SK-MEL-5 (cell line): ENCODE data around the gene ZG16. TPM values are rescaled to one million over a fixed set of nuclear protein-coding genes. Genes with fewer than 3 reads are reported as not detected.
"Not testable (repeated sequence)": the region's sequence is repeated elsewhere in the genome, so short reads cannot be mapped to it uniquely, and the experiment has no call there.

ENCODE experiments used
- DNase-seq: peaks from one replicate; pipeline ENCODE4 v3.0.0-alpha.2; 2016; ENCODE audit warnings: low read depth, low spot score
- in situ Hi-C: cut with HindIII; loops from 2 replicates; pipeline ENCODE4 v1.10.0; 2016; ENCODE audit warnings: low sequenced_read_pairs, high pct_unique_total_duplicates, low pct_unique_long_range_greater_than_20kb
- polyA plus RNA-seq, 2 experiments: library from polyadenylated mRNA; depleted of rRNA; stranded (reverse); fragments of >200 nt; gene quantifications; 2 replicates each; pipeline ENCODE4 v1.2.3, GENCODE V29; 2015
- total RNA-seq: library from RNA; depleted of rRNA; stranded (reverse); fragments of >200 nt; shearing (Covaris generic); gene quantifications from 2 replicates; pipeline ENCODE4 v1.2.3, GENCODE V29; 2014; rRNA removed

ZG16 gene, protein sequence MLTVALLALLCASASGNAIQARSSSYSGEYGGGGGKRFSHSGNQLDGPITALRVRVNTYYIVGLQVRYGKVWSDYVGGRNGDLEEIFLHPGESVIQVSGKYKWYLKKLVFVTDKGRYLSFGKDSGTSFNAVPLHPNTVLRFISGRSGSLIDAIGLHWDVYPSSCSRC
- not detected in 2 replicates for total RNA-seq
- not detected in 2 replicates for polyA plus RNA-seq (2015; cell fraction: cytosol; rRNA removed)
- not detected in 2 replicates for polyA plus RNA-seq (2015; cell fraction: nucleus; rRNA removed)

DNA sequence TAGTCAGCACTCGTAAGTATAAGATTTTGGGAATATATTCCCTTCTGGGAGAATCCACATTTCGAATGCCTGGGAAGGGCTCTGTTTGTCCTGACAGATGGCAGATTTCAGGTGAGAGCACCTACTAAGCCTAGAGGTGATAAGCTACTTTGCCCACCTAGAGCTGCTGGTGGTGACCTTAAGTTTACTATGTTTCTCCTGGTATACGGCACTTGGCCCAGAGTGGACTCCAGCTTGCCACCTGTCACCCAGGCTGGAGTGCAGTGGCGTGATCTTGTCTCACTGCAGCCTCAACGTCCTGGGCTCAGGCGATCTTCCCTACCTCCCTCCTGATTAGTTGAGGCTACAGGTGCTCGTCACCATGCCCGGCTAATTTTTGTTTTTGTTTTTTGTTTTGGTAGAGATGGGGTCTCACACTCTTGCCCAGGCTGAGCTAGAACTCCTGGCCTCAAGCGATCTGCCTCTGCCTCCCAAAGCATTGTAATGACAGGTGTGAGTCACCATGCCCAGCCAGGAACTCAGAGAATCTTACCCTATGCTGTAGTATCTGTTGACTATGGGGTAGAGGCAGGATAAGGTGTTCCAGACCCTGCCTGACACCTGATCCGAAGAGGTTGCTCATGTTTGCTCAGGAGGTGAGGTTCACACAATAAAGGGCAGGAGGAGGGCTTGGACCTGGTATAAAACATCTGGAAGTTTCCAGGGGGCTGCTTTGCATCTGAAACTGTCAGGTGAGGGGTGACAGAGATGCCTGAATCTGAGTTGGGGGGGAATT is at the start of gene ZG16:
Gene ZG16 (plus strand): TSS at position 681 of the 775 bp plus-strand sequence. CDS start 1,011 bp downstream, outside the sequence.
- DNase-seq, result no peak
- in situ Hi-C loops, result no loop called here

- peak; percentile 85 for DNase-seq
- in situ Hi-C loops, result no loop called here
These were observed 48.9 kb upstream of the ZG16 start for GRCh38 chr16:29729116-29729521.

- in situ Hi-C loops, result no loop called here
- DNase-seq, result no peak
These were observed 47.4 kb upstream of the ZG16 start for GRCh38 chr16:29730649-29731048.

- in situ Hi-C loops, DNase-seq: not testable (repeated sequence)
These were observed 46.1 kb upstream of the ZG16 start for GRCh38 chr16:29731768-29732601.

GRCh38 chr16:29734786-29735185 is 43.3 kb upstream of the ZG16 start:
- in situ Hi-C loops, result no loop called here
- no peak for DNase-seq

GRCh38 chr16:29736112-29736511 is 41.9 kb upstream of the ZG16 start:
- in situ Hi-C loops, result no loop called here
- peak; percentile 12 for DNase-seq

- DNase-seq, result no peak
- in situ Hi-C loops, result no loop called here
These were observed 41.3 kb upstream of the ZG16 start for GRCh38 chr16:29736764-29737163.

DNA sequence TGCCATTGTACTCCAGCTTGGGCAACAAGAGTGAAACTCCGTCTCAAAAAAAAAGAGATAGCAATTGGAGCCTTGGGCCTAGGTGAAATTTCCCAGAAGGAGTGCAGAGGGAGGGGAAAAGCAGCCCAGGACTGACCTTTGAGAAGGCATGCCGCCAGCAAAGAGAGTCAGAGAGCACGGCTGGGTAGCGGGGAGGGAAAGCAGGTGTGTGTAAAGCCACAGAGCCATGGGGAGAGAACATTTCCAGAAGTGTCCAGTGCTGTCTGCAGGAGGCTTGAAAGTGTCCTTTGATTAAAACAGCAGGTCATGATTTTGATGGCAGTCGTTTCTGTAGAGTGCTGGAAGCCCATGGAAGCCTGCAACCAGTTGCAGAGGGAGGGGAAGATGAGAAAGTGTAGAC is 40.3 kb upstream of the ZG16 start:
- no peak for DNase-seq
- in situ Hi-C loops, result no loop called here

DNA sequence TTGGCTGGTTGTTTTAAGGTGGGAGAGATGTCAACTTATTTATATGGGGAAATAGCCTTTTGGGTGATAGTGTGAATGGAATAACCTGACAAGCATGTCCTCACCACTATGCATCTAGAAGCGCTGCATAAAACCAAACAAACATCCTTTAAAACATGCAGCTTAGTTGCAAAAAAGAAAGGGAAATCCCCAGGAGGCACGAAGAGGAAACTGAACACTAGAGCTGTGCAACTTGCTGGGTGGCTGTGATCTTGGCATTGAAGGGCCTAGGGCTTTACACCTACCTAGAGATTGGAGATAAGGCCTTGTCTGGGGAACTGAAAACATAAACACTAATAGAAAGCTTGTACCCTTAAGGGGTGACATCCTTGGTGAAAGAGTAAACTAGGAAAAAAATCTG is 39.5 kb upstream of the ZG16 start:
- in situ Hi-C loops, result no loop called here
- DNase-seq, result no peak

DNA sequence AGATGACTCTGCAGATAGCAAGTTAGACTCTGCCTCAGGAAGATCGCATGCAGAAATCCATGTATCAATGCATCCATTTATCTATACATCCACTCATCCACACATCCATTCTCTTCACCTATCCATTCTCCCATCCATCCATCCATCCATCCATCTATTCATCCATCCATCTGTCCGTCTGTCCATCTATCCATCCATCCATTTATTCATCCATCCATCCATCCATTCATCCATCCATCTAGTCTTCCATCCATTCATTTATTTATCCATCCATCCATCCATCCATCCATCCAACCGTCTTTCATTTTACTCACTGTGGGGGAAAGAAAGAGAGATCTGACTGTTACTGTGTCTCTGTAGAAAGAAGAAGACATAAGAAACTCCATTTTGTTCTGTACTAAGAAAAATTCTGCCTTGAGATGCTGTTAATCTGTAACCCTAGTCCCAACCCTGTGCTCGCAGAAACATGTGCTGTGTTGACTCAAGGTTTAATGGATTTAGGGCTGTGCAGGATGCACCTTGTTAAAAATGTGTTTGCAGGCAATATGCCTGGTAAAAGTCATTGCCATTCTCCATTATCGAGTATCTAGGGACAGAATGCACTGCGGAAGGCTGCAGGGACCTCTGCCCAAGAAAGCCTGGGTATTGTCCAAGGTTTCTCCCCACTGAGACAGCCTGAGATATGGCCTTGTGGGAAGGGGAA is 38.0 kb upstream of the ZG16 start:
- in situ Hi-C loops, DNase-seq: not testable (repeated sequence)

DNA sequence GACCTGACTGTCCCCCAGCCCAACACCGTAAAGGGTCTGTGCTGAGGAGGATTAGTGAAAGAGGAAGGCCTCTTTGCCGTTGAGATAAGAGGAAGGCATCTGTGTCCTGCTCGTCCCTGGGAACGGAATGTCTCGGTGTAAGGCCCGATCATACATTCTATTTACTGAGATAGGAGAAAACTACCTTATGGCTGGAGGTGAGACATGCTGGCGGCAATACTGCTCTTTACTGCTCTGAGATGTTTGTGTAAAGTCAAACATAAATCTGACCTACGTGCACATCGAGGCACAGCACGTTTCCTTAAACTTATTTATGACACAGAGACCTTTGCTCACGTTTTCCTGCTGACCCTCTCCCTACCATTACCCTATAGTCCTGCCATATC is 37.4 kb upstream of the ZG16 start:
- DNase-seq, in situ Hi-C loops: not testable (repeated sequence)

GRCh38 chr16:29742683-29743275 is 35.3 kb upstream of the ZG16 start:
- no peak for DNase-seq
- in situ Hi-C loops, result no loop called here

GRCh38 chr16:29743475-29743826 is 34.6 kb upstream of the ZG16 start:
- in situ Hi-C loops, result no loop called here

GRCh38 chr16:29743827-29744531 is 34.1 kb upstream of the ZG16 start:
- in situ Hi-C loops, result no loop called here
- no peak for DNase-seq

More at GRCh38 chr16:29743475-29743826, 34.6 kb upstream of the ZG16 start:
- no peak for DNase-seq

GRCh38 chr16:29744541-29745101 is 33.4 kb upstream of the ZG16 start:
- DNase-seq, result no peak
- in situ Hi-C loops, result no loop called here

DNA sequence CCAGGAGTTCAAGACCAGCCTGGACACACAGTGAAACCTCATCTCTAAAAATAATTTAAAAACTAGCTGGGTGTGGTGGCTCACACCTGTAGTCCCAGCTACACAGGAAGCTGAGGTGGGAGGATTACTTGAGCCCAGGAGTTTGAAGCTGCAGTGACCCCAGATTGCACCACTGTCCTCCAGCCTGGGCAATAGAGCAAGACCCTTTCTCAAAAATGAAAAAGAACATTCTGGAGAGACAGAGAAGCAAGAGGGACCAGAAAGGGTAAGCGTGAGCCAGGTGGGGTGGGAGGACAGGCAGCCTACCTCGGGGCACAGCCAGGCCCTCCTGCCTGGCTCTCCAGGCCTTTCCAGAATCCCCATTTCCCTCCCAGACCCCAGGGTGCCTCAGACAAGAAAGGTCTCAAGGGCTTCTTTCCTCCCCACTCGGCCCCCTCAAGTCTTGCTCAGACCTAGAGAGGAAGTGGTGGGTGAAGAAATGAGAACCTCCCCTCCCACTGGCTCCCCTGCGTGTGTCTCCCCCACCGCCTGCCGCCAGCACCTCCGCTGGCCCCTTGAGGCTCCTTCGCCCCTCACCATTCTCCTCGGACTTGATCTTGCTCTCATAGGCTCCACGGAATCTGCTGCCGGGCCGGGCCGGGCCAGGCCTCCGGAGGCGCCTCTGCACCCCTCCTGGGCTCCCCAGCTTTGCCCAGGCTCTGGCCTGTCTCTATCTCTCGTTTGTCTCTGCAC is 32.8 kb upstream of the ZG16 start:
- in situ Hi-C loops, result no loop called here
- DNase-seq, result no peak
